Stimulated activated CD4-positive, alpha-beta T cell treated with anti-CD3 and anti-CD28 coated beads, Interleukin-1b, Interleukin-23, amount 100 ng/mL, for 24 hours (primary cell): ENCODE results near the gene ANKRD29.
A peak's percentile ranks its signal among the peaks of the same experiment; 100 is the strongest.

Experiments
- DNase-seq, 4 experiments: peaks; one replicate each; pipeline ENCODE4 v3.0.0-alpha.2; 2020; ENCODE audit warnings: low read depth in 4 of 4, low spot score in 1 of 4

ANKRD29 gene, protein sequence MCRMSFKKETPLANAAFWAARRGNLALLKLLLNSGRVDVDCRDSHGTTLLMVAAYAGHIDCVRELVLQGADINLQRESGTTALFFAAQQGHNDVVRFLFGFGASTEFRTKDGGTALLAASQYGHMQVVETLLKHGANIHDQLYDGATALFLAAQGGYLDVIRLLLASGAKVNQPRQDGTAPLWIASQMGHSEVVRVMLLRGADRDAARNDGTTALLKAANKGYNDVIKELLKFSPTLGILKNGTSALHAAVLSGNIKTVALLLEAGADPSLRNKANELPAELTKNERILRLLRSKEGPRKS

DNA sequence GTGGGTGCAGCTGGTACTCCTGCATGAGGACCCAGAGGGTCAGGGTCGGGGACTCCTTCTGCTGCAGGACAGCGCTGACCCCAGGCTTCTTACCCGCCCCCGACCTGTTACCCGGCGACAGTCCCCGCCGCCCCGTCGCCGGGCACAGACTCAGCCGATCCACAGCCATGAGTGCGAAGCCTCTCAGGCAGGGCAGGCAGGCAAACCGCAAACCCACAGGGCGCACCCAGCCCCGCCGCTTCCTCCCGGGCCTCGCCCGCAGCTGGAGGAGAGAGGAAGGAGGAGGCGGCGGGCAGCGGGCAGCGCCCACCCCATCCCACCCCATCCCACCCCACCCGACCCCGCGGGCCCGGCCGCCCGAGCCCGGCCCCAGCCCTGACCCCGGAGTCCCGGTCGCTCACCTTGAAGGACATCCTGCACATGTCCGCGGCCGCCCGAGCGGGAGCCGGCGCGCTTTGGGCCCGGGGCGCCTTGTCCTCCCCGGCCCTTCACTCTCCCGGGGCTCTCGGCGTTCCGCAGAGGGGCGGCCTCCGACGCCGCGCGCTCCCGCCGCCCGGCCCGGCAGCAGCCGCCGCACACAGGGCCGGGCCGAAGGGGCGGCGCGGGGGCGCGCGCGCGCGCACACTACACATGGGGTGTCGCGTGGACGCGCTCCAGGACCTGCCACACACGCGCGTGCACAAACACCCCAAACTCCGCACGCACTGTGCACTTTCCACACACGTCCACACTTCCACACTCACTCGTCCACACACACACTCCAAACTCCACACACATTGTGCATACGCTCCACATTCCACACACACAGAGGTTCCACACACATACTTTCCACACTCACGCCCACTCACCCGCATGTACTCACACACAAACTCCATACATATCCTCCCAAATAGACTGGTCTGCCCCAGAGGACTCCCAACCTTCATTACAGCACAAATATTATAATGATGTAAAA is at the start of gene ANKRD29:
Gene ANKRD29 (minus strand): TSS at position 603 of the 955 bp plus-strand sequence. CDS start 181 bp downstream, at position 422.
- DNase-seq = peak in 2 of 4 experiments; percentile 28 to 35

DNA sequence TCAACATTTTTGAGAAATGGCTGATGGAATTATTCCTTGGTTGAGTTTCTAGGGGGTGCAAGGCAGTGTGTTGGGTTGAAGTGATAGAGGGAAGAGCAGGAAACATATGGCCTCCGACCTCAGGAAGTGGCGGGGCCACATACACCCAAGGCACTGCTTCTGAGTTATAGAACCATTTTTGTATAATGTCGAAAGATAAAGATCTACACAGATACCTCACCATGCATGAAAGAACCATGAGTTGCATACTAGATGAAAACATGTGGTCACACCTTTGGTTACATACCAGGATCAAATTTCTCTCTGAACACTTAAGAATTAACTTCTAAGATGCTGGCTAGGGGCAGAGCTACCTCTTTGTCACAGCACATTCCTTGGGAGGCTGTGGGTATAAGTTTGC is 49.7 kb upstream of the ANKRD29 start:
- DNase-seq = no peak

DNA sequence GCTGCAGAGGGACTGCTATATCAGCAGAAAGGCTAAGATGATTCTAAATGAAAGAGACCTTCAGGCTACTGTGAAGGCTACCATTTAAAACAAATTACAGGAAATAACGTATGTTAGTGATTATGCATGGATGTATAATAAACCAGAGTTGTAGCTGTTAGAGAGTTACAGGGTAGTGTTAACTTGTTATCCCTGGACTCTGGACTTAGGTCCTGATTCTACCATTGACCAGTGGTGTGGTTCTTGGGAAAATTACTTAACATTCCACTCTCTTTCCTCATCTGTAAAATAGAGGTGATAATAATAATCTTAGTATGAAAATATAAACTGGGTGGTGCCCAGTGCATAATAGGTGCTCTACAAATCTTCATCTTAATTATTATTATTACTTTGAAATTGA is 48.7 kb upstream of the ANKRD29 start:
- DNase-seq = no peak

DNA sequence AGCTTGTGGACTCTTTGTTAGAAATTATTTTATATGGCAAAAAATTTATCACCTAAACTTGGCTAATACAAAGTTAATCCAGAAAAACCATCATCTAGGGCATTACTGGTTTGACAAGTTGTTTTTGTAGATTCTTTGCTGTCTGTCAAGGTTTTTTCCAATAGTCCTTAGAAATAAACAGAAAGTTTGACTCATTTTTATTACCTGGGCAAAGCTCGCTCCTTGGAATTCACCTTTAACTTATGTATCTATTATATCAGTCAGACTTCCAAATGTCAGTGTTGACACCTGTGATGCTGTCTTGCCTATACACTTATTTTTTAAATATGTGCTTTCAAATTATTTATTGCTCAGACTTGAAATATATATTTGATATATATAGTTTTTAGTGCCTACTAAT is 48.2 kb upstream of the ANKRD29 start:
- no peak for DNase-seq

DNA sequence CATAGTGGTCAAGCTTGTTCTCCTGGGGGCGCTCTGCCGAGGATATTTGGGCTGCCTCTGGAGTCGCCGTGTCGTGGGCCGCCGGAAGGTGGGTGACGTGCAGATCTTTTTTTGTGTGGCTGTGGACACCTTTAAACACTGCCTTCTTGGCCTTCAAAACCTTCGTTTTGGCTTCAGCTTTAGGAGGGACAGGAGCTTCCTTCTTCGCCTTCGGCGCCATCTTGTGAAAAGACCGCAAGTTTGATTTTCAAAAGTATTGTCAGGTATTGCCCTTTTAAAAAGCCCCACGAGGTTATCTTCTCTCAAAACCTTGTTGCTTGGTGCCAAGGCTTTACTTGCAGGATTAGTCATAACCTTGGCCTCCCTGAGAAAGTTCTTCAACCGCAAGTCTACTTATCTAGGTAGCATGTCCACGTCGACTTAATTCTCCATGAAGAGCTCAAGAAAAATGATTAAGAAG is 47.4 kb upstream of the ANKRD29 start:
- no peak for DNase-seq

DNA sequence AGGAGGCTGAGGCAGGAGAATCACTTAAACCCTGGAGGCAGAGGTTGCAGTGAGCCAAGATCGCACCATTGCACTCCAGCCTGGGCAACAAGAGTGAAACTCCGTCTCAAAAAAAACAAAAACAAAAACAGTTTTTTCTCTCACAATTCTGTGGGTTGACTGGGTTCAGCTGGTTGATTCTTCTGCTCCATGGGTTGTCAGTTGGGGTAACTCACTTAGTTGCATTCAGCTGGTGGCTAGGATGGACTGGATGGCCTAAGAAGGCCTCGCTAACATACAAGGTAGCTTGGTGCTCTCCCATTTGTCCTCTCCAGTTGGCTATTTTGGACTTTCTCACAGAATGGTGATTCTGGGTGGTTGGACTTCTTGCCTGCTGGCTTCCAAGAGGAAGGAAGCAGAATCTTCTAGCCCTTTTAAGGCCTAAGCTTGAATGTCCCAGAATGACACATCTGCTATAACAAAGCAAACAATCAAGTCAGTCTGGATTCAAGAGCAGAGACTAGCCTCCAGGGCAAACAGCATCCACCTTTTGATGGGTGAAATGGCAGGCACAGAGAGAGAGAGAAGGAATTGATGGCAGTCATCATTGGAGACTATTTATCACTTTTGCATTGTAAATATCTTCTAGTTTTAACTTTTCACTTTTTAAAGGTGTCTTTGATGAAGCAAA is 44.4 kb upstream of the ANKRD29 start:
- no peak for DNase-seq

DNA sequence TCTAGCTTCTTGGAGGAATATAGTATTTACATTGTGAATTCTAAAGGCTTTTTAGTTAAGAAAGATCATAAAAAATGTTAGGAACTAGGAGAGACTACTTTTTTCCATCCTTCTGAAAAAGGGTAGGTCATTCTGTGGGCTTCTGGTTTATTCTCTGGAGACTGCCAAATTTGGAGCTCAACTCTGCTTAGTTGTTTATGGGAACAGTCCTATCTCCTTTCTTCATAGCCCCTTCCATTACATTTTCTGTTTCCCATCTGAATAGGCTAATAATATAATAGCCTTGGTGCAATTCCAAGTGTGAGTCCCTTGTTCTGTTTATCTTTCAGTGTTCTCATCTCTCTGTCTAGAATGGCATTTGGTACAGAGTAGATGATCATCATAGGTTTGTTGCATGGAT is 42.1 kb upstream of the ANKRD29 start:
- no peak for DNase-seq

DNA sequence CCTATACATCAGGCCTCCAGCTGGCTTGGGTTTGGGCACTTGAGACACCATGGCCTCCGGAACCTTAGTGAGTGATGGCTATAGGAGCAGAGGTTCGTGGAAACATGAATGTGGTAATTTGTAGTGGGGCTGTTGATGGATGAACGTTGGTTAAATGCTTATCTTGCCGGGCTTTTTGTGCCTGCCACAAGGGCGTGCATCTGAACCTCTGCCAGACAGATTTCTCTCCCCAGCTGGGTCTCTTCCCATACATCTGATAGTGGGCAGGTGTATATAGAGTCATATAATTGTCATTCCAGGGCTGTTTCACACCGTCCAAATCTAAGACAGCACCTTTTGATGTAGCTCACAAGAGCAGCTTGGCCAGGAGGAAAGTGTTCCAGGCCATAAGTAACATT is 41.3 kb upstream of the ANKRD29 start:
- DNase-seq = no peak

DNA sequence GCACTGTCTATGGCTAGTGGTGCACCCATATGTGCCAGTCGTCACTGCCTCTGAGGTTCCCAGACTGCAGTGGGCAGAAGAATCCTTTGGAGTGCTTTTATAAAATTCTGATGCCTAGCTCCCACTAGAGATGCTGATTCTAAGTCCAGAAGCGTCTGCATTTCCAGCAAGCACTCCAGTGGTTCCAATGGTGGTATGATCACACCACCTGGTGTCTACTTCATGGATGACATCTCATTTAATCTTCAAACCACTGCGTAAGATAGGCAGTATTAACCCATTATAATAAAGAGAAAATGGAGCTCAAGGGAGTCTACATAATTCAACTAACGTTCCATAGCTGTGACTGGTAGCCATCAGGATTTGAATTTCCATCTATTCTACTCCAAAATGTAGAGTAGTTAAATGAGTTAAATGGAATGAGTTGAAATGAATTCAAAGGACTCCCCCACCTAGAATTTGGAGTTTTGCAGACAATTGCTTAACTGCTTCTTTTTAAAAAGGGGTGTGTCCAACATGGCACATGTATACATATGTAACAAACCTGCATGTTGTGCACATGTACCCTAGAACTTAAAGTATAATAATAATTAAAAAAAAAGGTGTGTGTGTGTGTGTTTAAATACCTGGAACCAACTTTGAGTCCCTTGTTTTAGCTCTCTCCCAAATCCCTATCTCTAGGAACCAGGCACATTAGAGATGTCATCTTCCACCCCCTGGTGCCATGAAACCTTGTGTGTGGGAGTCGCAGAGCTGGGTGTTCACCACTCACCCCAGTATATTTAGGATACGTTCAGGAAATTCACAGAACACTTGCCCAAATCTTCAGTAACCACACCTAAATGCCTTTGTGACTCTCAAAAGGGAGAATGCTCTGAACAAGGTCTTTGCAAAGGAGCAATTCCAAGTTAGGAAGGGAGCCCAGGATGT is 40.6 kb upstream of the ANKRD29 start:
- DNase-seq = no peak

DNA sequence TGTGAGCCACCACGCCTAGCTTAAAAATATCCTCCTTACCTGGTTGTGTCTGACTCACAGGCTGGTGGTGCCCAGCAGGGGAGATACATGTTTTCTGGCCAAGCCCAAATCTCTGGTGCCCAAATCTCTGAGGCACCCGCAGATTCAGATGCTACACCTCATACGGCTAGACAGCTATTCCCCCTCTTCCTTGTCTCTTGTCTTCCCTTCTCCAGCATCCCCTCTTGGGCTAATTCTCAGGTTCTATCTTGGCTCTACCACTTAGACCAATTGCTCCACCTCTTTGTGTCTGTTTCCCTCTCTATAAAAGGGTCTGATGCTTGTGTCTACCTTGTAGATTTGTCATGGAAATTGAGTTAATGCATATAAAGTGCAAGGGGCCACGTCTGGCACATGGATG is 39.9 kb upstream of the ANKRD29 start:
- no peak for DNase-seq

DNA sequence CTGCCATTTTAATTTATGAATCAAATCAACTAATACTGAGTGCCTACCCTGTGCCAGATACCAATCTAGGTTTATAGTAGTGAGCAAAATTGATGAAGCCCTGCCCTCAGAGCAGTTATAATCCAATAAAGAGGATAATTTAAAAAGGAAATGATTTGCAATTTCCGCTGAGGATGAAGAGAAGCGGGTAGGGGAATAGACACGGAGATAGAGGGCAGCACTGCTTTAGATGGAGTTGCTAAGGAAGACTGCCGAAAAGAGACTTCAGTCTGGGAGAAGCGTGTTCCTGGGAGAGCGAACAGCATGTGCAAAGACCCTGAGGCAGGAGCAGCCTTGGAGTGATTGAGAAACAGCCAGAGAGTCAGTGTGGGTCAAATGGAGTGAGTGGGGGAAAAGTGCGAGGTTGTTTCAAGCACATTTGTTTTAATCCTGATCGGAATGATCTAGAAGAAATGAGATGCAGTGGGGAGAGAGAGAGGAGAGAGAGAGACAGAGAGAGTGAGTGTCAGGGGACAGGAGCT is 38.9 kb upstream of the ANKRD29 start:
- no peak for DNase-seq

DNA sequence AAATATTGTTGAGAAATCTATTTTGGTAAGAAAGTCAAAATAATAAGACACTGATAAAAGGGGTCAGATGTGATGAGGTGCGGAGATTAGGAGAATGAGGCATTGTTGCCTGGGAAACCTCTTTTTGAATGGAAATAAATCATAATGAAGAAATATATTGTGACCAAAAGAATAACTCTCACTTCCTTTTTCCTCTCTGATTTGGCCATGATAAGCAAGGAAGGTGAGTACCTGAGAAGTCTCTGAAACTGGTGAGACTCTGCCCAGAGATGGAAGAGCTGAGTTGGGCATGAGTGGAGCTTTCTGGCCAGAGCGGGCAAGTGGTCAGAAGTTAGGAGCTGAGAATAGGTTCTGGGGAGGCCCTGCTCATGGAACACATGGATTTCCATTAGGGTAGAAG is 38.3 kb upstream of the ANKRD29 start:
- no peak for DNase-seq

DNA sequence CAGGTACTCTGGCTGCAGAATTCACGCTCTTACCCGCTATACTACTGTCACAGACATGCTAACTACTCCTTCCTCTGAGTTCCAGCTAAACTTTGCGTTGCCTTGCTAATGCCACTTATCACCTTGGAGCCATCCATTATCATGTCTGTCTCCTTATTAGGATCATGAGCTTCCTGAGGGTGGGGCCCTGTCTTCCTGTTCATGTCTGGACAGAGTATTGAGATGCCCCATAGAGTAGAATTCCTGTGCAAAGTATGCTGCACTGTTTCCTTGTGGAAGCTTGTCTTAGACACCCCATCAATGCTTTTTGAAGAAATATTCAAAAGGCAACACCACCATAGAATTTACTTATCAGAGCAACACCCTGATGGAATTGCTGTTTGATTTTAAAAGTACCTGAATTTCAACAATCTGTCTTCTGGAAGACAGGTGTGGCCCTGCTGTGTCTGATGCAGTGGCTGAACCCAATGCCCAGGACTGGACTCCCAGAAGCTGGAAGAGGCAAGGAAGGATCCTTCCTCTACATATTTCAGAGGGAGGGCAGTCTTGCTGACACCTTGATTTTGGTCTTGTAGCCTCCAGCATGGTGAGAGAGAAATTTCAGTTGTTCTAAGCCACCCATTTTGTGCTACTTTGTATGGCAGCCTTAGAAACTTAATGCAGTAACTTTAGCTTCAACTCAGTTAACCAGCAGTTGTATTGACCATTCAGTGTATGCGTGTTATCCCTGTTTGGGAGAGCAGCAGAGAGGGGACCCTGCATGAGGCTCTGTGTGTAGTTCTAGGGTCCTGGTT is 32.1 kb upstream of the ANKRD29 start:
- DNase-seq = no peak

DNA sequence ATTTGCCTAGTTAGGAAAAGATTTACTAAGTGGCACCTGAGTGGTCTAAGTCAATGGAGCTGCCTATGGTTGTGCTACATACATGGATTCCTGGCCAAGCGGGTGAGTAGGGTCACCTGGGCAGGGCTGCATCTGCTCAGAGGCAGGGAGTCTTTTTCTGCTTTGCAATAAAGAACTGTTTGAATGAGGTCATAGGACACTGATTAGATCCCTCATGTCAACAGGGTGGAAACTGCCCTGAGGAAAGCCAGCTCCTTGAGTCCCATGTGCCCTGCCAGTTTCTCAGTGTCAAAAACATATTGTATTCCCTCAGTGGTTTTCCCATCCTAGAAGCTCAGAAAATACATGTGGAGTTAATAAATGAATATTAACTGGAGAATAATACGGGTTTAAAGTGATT is 31.1 kb upstream of the ANKRD29 start:
- DNase-seq = no peak

DNA sequence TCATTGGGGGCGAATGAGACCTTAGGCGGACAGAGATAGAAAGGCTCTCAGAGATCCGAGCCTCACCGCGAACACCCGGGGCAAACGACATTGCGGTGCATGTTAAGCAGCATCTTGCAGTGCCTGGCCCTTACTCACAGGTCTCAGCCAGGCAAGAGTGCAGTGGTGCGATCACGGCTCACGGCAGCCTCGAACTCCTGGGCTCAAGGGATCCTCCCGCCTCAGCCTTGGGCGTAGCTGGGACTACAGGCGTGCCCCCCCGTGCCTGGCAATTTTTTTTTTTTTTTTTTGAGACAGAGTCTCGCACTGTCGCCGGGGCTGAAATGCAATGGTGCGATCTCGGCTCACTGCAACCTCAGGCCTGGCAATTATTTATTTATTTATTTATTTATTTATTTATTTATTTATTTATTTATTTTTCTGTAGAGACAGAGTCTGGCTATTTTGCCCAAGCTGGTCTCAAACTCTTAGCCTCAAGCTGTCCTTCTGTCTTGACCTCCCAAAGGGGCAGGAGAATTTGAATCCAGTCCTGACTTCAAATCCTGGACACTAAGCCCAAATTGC is 27.9 kb upstream of the ANKRD29 start:
- DNase-seq = no peak

DNA sequence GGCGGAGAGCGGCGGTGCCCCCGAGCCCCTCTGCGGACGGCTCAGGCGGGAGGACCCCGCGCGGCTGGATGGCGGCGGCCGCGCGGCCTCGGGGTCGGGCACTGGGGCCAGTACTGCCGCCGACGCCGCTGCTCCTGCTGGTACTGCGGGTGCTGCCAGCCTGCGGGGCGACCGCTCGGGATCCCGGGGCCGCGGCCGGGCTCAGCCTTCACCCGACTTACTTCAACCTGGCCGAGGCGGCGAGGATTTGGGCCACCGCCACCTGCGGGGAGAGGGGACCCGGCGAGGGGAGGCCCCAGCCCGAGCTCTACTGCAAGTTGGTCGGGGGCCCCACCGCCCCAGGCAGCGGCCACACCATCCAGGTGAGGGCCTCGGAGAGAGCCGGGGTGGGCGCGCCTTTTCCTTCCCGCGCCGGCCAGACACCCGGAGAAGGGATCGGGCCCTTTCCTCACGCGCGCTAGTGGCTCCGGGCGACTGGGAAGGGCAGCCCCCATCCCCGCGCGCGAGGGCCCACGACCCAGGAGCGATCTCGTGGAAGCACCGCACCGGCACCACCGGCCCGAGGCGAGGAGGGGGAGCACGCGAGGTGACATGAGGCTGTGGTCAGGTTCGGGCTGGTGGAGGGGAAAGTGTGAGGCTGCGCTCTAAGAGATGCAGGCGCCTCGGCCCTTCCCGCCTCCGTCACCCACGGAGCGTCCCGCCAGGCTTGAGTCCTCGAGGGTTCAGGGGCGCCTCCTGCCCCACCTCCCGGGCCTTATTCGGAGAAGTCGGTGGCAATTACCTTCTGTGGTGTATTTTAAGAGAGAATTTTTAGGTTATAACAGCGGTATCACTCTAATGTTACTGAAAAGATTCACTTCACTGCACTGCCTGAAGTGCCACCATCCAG is 27.1 kb upstream of the ANKRD29 start:
- peak in 1 of 4 experiments; percentile 10 for DNase-seq

DNA sequence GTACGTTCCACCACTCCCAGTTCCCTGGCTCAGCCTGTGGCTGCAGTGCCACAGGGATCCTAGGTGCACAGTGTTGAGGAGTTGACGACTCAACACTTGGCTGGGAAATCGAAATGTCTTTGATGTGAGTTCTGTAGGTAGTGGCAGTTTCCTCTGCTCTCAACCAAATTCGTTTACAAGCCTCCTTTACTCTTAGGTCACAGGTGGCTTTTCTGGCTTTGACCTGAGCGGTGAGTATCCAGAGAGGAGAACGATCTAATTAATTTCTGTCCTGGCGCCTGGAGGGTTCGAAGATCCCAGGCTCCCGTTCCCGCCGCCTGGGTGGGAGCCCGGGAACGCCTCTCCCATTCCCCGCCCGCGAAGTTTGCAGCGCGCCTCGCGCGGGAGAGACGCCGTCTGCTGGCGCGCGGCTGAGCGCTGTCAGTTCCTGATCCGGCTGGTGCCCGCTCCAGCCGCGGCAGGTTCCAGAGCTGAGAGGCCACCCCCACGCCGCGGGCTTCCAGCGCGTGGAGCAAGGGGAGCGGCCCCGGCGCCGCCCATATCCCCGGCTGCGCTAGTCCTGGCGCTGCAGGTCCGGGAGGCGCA is 26.4 kb upstream of the ANKRD29 start, which contains the start of gene LAMA3:
Gene LAMA3 (plus strand): TSS at position 423 of the 585 bp plus-strand sequence. CDS start 231 bp downstream, outside the sequence.
- DNase-seq = peak in 1 of 4 experiments; percentile 11

DNA sequence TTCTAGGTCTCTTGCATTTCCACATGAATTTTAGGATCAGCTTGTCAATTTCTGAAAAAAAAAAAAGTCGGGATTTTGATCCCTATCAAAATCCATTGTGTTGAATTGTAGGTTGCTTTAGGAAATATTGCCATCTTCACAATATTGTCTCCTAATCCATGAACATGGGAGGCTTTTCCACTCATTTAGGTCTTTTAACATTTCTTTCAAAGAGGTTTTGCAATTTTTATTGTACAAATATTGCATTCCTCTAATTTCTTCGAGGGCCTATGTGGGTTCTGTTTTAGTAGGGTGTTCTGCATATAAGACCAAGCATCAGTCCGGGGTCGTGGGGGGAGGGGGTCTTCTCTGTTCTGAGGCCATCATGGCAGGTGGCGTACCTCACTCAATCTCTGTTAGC is 25.8 kb upstream of the ANKRD29 start:
- DNase-seq = no peak
